HFFc6 (cell line): ENCODE data around the gene SNAPC4. TPM values are rescaled to one million over a fixed set of nuclear protein-coding genes. Genes with fewer than 3 reads are reported as not detected.

Experiments
- DNase-seq: peaks from one replicate; pipeline ENCODE4 v3.0.0-alpha.2; 2018
- H3K27ac Mint-ChIP-seq: 2 replicates; pipeline ENCODE4 v1.8.0; 2020; ENCODE audit warnings: mild to moderate bottlenecking, mixed read lengths
- H3K27me3 Mint-ChIP-seq: 2 replicates; pipeline ENCODE4 v1.8.0; 2021; ENCODE audit warnings: mild to moderate bottlenecking, moderate library complexity, mixed read lengths; ENCODE audit not compliant: insufficient read depth
- H3K36me3 Mint-ChIP-seq: 2 replicates; pipeline ENCODE4 v1.8.0; 2021; ENCODE audit warnings: low read depth, mixed read lengths
- H3K4me1 Mint-ChIP-seq: 2 replicates; pipeline ENCODE4 v1.8.0; 2020; ENCODE audit warnings: low read depth, mixed read lengths
- H3K4me3 Mint-ChIP-seq: 2 replicates; pipeline ENCODE4 v1.8.0; 2020; ENCODE audit warnings: mild to moderate bottlenecking, moderate library complexity, mixed read lengths
- H3K9me3 Mint-ChIP-seq: 2 replicates; pipeline ENCODE4 v1.8.0; 2020; ENCODE audit warnings: mild to moderate bottlenecking, mixed read lengths
- CTCF ChIP-seq: fragments of 200-600 bp; sonication (generic); IDR thresholded peaks from 2 replicates; pipeline ENCODE4 v1.5.0; 2021; ENCODE audit warnings: antibody characterized with exemption, mild to moderate bottlenecking
- total RNA-seq, 6 experiments: library from RNA; stranded (reverse); fragmentation: NEBNext Ultra II Directional; extraction: Animal tissue kit (Norgen Biotek cat#: 25700); gene quantifications; 2 replicates in 1 of 6; 3 replicates in 5 of 6; pipeline ENCODE4 v1.2.3, GENCODE V29; 2021

Gene SNAPC4
- total RNA-seq, 6 experiments from 2014 or later = 6.2 to 9.4 (median 6.5) TPM

- H3K27me3 Mint-ChIP-seq = peaks cover 2% of the 10 kb centered on the region; the same call in 1 of the 2 replicates
- H3K4me1 Mint-ChIP-seq = no peaks in the 10 kb centered on the region
- H3K9me3 Mint-ChIP-seq = no peaks in the 10 kb centered on the region
- peaks cover 26% of the 10 kb centered on the region for H3K36me3 Mint-ChIP-seq
- H3K27ac Mint-ChIP-seq = no peak overlapping the region
- DNase-seq = no peak
- no peak for TF ChIP-seq CTCF
- H3K4me3 Mint-ChIP-seq = no peak overlapping the region
These were observed 8.0 kb downstream of the SNAPC4 start for GRCh38 chr9:136391737-136392537.

GRCh38 chr9:136389396-136389795 is 10.6 kb downstream of the SNAPC4 start:
- H3K27me3 Mint-ChIP-seq = peaks cover 2% of the 10 kb centered on the region; the same call in 1 of the 2 replicates
- H3K4me3 Mint-ChIP-seq = no peak overlapping the region
- H3K36me3 Mint-ChIP-seq = peaks cover 29% of the 10 kb centered on the region
- no peak for DNase-seq
- no peak overlapping the region for H3K27ac Mint-ChIP-seq
- no peaks in the 10 kb centered on the region for H3K4me1 Mint-ChIP-seq
- TF ChIP-seq CTCF = no peak
- no peaks in the 10 kb centered on the region for H3K9me3 Mint-ChIP-seq

GRCh38 chr9:136387217-136387616 is 12.8 kb downstream of the SNAPC4 start:
- no peak for TF ChIP-seq CTCF
- Mint-ChIP-seq H3K4me3 (no peak overlapping the region), H3K36me3 (peaks cover 29% of the 10 kb centered on the region), H3K27ac (no peak overlapping the region), H3K9me3 (no peaks in the 10 kb centered on the region), H3K4me1 (no peaks in the 10 kb centered on the region), H3K27me3 (no peaks in the 10 kb centered on the region; the same call in 1 of the 2 replicates)
- no peak for DNase-seq

GRCh38 chr9:136386018-136386417 is 14.0 kb downstream of the SNAPC4 start:
- Mint-ChIP-seq H3K36me3 (peaks cover 18% of the 10 kb centered on the region), H3K4me1 (no peaks in the 10 kb centered on the region), H3K27ac (no peak overlapping the region), H3K27me3 (no peaks in the 10 kb centered on the region; the same call in none of the 2 replicates), H3K4me3 (no peak overlapping the region), H3K9me3 (no peaks in the 10 kb centered on the region)
- DNase-seq = no peak
- TF ChIP-seq CTCF = no peak

- H3K27me3 Mint-ChIP-seq = no peaks in the 10 kb centered on the region; the same call in none of the 2 replicates
- no peaks in the 10 kb centered on the region for H3K4me1 Mint-ChIP-seq
- H3K4me3 Mint-ChIP-seq = no peak overlapping the region
- no peak for TF ChIP-seq CTCF
- peaks cover 17% of the 10 kb centered on the region for H3K36me3 Mint-ChIP-seq
- H3K9me3 Mint-ChIP-seq = no peaks in the 10 kb centered on the region
- DNase-seq = no peak
- no peak overlapping the region for H3K27ac Mint-ChIP-seq
These were observed 15.0 kb downstream of the SNAPC4 start for GRCh38 chr9:136385015-136385414.
